ENCODE measurements around the gene CBLB.
A peak's percentile ranks its signal among the peaks of the same experiment; 100 is the strongest.

Gene CBLB

DNA sequence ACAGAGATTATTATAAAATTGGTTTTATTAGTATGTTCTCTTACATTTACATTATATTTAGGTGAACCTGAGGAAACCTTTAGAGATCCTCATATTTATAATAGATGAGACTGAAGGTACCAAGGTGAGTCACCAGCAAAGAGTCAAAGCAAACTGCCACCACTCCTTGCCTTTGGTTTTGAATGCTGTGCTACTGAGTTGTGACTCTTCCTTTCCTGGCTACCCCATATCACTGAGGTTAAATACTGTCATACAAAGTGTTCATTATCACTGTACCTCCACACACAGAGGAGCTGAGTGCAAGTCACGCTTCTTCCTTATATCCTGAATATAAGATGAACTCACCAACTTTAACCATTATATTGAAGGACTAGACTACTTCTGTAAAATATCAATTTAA, 168.2 kb downstream of the CBLB start:
- TF ChIP-seq, protein P1, sequence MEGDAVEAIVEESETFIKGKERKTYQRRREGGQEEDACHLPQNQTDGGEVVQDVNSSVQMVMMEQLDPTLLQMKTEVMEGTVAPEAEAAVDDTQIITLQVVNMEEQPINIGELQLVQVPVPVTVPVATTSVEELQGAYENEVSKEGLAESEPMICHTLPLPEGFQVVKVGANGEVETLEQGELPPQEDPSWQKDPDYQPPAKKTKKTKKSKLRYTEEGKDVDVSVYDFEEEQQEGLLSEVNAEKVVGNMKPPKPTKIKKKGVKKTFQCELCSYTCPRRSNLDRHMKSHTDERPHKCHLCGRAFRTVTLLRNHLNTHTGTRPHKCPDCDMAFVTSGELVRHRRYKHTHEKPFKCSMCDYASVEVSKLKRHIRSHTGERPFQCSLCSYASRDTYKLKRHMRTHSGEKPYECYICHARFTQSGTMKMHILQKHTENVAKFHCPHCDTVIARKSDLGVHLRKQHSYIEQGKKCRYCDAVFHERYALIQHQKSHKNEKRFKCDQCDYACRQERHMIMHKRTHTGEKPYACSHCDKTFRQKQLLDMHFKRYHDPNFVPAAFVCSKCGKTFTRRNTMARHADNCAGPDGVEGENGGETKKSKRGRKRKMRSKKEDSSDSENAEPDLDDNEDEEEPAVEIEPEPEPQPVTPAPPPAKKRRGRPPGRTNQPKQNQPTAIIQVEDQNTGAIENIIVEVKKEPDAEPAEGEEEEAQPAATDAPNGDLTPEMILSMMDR (IDR thresholded peaks at IDR 0.05; ENCODE audit: poor library complexity, severe bottlenecking) = no peak
- Histone ChIP-seq H3K27ac (ENCODE audit: poor library complexity, severe bottlenecking) (no peak overlapping the region), H3K36me3 (ENCODE audit: low read depth) (peaks cover 12% of the 10 kb centered on the region), H3K27me3 (ENCODE audit: insufficient read depth, poor library complexity, severe bottlenecking) (no peaks in the 10 kb centered on the region), H3K4me1 (ENCODE audit: insufficient read depth, poor library complexity, severe bottlenecking) (no peaks in the 10 kb centered on the region), H3K9me3 (ENCODE audit: severe bottlenecking) (no peaks in the 10 kb centered on the region), H3K4me3 (ENCODE audit: severe bottlenecking) (no peak overlapping the region)
- ATAC-seq (ENCODE audit: low read depth) = no peak
- DNase-seq (ENCODE audit: low spot score) = no peak

GRCh38 chr3:105691633-105692032, 177.2 kb downstream of the CBLB start:
- TF ChIP-seq, protein P1 (IDR thresholded peaks at IDR 0.05; ENCODE audit: poor library complexity, severe bottlenecking) = no peak
- no peak overlapping the region for H3K4me3 ChIP-seq (ENCODE audit: severe bottlenecking)
- no peak overlapping the region for H3K27ac ChIP-seq (ENCODE audit: poor library complexity, severe bottlenecking)
- peaks cover 12% of the 10 kb centered on the region; the same call in 1 of the 2 replicates for H3K36me3 ChIP-seq (ENCODE audit: low read depth)
- H3K27me3 ChIP-seq (ENCODE audit: insufficient read depth, poor library complexity, severe bottlenecking) = no peaks in the 10 kb centered on the region
- no peaks in the 10 kb centered on the region for H3K4me1 ChIP-seq (ENCODE audit: insufficient read depth, poor library complexity, severe bottlenecking)
- H3K9me3 ChIP-seq (ENCODE audit: severe bottlenecking) = no peaks in the 10 kb centered on the region
- DNase-seq (ENCODE audit: low spot score) (no peak), ATAC-seq (ENCODE audit: low read depth) (no peak)

DNA sequence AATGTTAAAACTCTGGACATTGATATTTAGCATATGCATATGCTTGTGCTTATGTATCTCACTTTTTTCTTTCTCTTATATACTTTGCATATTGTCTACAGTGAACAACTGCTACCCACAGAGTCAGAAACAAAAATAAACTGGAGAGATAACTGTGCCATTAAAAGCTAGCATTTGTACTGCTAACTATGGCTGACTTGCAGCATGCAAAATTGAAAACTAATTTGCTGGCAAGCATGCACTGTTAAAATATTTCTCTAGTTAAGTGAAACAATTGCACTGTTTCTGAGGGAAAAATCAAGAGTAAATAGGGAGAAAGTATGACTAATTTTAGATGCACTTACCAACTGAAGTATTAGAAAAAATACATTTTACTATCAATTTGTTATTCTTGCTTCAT, 177.8 kb downstream of the CBLB start:
- ATAC-seq (ENCODE audit: low read depth) = no peak
- TF ChIP-seq, protein P1 (IDR thresholded peaks at IDR 0.05; ENCODE audit: poor library complexity, severe bottlenecking) = no peak
- H3K9me3 ChIP-seq (ENCODE audit: severe bottlenecking) = no peaks in the 10 kb centered on the region
- no peak overlapping the region for H3K27ac ChIP-seq (ENCODE audit: poor library complexity, severe bottlenecking)
- H3K36me3 ChIP-seq (ENCODE audit: low read depth) = peaks cover 12% of the 10 kb centered on the region; the same call in 1 of the 2 replicates
- H3K4me1 ChIP-seq (ENCODE audit: insufficient read depth, poor library complexity, severe bottlenecking) = no peaks in the 10 kb centered on the region
- no peak overlapping the region for H3K4me3 ChIP-seq (ENCODE audit: severe bottlenecking)
- no peak for DNase-seq (ENCODE audit: low spot score)
- no peaks in the 10 kb centered on the region for H3K27me3 ChIP-seq (ENCODE audit: insufficient read depth, poor library complexity, severe bottlenecking)

DNA sequence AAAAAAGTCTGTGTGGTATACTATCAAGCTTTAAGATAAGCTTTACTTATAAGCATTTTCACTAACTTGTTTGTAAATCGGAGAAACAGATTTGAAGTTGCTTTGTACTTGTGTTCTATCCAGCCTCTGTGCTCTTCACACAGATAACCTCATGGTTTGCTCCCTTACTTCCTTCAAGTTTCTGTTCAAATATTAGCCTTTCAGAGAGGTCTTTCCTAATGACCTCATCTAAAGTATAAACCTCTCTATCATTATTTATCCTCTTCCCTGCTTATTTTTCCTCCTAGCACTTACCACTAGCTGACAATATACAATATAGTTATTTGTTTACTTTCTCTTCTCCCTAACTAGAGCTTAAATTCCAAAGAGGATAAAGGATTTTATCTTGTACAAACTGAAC, 180.0 kb downstream of the CBLB start:
- no peaks in the 10 kb centered on the region for H3K4me1 ChIP-seq (ENCODE audit: insufficient read depth, poor library complexity, severe bottlenecking)
- H3K27ac ChIP-seq (ENCODE audit: poor library complexity, severe bottlenecking) = no peak overlapping the region
- H3K36me3 ChIP-seq (ENCODE audit: low read depth) = peaks cover 19% of the 10 kb centered on the region
- no peaks in the 10 kb centered on the region for H3K9me3 ChIP-seq (ENCODE audit: severe bottlenecking)
- no peaks in the 10 kb centered on the region for H3K27me3 ChIP-seq (ENCODE audit: insufficient read depth, poor library complexity, severe bottlenecking)
- DNase-seq (ENCODE audit: low spot score) (no peak), ATAC-seq (ENCODE audit: low read depth) (no peak)
- H3K4me3 ChIP-seq (ENCODE audit: severe bottlenecking) = no peak overlapping the region
- TF ChIP-seq, protein P1 (IDR thresholded peaks at IDR 0.05; ENCODE audit: poor library complexity, severe bottlenecking) = no peak

DNA sequence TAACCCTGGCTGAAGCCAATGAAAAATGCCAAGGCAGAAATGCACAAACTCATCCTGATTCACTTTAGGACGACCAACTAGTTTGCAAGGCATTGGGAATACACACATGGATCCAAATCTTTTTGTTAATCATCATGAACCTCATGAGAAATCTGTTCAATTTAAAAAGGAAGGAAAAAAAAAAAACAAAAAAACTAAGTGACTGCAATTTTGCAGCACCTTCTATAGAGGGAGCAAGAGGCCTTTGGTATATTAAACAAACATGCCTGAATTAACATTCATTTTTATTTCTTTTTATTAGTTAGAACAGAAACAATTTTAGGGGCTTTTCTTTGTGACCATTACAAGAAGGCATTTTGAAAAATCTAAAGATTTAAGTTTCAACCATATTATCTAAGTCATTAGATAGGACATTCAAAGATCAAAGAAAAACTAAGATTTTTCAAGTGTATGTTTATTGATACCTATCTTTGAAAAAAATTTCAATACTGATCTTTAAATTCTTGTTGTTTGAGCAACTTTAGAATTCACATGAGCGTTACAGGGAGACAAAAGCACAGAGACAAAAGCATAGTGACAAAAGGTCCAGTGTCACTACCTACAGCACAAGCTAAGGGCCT, 182.4 kb downstream of the CBLB start:
- ATAC-seq (ENCODE audit: low read depth) (no peak), DNase-seq (ENCODE audit: low spot score) (no peak)
- Histone ChIP-seq H3K4me3 (ENCODE audit: severe bottlenecking) (no peak overlapping the region), H3K27me3 (ENCODE audit: insufficient read depth, poor library complexity, severe bottlenecking) (no peaks in the 10 kb centered on the region), H3K4me1 (ENCODE audit: insufficient read depth, poor library complexity, severe bottlenecking) (no peaks in the 10 kb centered on the region), H3K27ac (ENCODE audit: poor library complexity, severe bottlenecking) (no peak overlapping the region), H3K36me3 (ENCODE audit: low read depth) (peaks cover 11% of the 10 kb centered on the region), H3K9me3 (ENCODE audit: severe bottlenecking) (no peaks in the 10 kb centered on the region)
- TF ChIP-seq, protein P1 (IDR thresholded peaks at IDR 0.05; ENCODE audit: poor library complexity, severe bottlenecking) = peak; percentile 95

Data from RWPE2 (cell line).